GM19463 (cell line): Measurements from ENCODE around the gene MTCL1.

Source experiments
- ATAC-seq: cut with Tn5 transposase; IDR thresholded peaks from one replicate; pipeline ENCODE4 v1.9.1; 2021; ENCODE audit warnings: mild to moderate bottlenecking, moderate library complexity; ENCODE audit not compliant: unreplicated experiment

MTCL1 gene

DNA sequence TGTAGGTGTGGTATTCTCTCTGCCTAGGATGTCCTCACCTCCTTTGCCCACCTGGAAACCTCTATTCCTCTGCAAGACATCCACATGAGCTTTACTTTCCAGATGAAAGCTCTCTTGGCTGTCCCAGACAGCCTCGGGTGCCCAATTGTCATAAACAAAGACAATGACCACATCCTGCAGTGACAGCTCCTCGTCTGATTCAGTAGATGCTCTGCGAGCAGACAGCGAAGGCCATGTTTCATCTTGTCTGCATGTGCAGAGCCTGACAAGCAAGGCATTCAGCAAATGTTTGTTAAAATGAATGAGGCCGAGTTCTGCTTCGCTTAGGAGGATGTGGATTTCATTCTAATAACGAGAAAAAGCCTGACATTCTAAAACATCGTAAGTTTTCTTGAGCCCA, 150.9 kb downstream of the MTCL1 start:
- no peak for ATAC-seq

DNA sequence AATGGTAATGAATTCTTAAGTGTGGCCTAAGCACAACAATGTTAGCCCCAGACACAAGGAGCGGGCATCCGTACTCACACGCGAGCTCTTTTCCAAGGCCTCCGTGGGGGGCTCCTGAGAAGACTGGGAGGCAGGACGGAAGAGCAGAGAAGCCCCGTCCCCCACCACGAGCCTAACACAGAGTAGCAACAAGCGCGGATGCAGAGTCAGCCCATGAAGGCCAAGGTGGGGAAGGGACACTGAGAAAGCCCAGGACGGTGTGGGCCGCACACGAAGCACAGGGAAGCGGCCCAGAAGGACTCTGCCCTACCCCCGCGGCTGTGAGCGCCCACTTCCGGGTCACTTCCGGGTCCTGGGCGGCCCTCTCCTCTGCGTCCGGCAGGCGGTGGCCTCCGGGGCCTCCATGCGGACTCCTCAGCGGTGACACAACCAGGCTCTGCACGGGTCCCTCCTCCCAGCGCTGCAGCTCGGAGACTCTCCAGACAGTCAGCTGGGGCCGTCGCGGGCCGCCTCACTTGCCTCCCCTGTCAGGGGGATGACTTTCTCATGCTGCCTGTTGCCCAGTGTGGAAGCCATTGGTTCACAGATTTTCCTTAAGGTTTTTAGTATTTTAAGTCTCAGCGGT, 151.5 kb downstream of the MTCL1 start:
- no peak for ATAC-seq

DNA sequence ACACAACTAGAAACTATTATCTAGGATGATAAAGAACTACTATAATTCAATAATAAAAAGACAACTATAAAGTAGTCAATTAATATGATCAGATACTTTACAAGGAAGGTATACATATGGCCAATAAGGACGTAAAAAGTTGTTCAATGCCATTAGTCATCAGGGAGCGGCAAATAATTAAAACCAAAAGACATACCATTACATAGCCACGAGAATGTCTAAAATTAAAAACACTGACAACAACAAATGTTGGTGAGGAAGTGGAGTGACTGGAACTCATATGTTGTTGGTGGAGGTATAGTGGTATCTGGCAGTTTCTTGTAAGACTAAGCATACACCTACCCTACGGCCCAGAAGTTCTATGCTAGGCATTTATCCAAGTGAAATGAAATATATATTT, 152.4 kb downstream of the MTCL1 start:
- ATAC-seq: no peak

DNA sequence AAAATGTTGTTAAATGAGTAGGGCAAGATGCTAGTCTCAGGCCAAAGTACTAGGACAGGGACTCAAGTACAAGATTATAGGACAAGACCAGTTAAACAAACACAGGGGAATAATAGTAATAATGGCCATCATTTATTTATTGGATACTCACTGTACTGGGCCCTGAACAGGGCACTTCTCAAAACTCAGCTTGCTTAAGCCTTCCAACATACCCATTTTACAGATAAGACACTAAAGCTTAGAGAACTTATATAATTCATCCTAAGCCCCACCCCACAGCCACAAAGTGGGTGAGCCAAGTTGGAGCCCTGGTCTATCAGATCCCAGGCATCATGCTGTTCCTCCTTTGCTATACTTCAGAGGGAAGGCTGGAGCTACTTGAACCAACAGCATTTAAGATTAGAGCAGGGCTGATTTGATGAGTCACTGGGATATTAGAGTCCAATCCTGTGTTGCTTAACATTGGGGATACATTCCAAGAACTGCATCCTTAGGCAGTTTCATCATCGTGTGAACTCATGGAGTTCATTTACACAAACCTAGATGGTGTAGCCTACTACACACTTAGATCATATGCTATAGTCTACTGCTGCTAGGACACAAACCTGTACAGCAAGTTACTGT, 153.6 kb downstream of the MTCL1 start:
- ATAC-seq: no peak

DNA sequence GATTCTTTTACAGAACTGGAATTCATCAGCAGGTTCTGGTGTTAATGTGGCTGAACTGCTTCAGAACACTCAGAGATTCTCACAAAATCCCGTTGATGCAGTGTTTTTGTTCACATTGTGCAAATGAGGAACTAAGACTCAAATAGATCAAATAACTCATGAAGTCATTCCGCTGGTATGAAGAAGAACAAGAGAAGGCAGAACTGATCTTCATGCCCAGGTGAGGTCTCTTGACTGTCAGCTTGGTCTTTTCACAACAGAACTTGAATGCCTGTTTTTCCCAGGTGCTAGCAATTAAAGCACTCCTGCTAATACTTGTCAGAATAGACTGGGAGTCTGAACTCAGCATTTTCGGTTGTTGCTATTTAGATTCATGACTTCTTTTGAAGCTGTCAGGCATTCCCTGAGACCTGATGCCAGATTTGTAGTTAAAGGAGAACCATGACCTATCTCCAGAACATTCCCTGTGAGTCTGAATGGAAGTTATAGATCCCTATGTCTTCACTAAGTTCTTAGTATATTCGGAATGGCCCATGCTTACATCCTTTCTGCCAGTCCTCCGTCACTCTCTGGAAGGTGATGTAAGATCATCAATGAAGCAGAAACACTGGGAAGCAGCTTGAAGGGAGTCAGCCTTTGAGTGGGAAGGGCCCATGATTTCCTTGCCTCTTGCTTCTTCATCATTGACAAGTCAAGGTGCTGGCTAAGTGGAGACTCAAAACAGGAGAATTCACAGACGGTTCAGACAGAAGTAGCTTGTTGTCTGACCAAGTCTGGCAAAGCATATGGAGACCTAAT, 155.7 kb downstream of the MTCL1 start:
- ATAC-seq: no peak

DNA sequence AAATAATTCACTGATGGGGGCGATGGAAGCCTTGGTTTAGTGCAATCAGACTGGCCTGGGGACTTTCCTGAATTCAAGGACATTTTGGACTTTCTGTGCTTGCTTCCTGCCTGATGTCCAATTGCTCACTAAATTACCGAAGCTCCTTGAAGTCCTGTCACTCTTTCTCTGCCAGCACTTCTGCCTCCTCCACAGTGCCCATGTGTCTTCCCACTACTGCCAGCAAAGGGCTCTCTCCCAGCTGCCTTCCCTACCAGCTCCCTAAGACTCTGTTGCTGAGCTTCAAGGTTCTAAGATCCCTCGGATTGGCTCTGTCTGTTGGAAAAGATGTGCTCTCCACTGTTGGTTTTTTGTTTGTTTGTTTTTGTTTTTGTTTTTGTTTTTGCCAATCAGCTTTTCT, 158.1 kb downstream of the MTCL1 start:
- no peak for ATAC-seq

DNA sequence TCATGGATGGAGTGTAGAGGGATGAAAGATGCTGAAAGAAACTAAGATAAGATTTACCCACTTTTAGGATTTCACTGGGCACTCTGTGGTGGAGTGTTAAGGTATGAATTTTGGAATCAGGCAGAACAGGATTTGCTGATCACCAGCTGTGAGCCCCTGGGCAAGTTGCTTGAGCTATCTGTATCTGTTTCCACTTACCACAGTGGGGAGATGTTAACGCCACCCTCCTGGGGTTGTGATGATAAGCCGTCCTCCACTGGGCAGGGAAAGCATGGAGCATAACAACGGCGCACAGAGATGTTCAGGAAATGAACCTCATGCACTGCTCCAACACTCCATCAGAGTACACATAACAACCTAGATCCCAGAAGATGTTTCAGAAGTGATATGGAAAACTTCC, 160.6 kb downstream of the MTCL1 start:
- no peak for ATAC-seq

DNA sequence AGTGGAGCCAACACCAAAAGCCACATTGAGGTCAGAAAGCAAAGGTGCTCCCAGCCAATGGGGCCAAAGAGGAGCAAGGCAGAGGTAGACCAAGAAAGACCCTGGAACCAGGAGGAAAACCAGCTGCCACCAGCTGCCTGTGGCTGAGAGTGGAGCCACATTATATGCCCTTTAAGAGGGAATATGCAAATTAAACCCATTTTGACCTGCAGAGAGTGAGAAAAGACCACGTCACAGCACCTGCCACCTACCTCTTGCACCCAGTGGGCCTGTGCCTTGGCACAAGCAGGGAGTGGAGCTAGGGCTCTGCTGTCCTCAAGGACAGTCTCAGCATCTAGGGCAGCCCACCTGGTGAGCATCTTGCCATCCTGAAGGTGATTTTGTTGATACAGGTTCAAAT, 161.3 kb downstream of the MTCL1 start:
- ATAC-seq: no peak

DNA sequence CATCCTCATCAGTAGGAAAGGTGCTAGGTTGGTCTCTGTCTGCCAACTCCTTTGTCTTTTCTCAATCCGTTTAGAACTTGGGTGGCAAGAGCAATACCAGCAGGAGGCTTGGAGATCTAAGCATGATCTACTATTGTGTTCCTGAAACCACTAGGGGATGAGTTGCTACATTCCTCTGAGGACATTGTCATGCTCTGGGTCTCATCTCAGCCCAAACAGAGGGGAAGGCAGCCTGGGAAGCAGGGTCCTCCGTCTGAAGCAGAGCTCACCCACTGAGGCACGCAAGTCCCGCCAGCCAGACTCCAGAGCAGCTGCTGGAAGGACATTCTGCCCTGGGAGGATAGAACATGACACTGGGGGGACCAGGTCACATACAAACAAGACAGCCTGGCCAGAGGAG, 162.9 kb downstream of the MTCL1 start:
- ATAC-seq: no peak

DNA sequence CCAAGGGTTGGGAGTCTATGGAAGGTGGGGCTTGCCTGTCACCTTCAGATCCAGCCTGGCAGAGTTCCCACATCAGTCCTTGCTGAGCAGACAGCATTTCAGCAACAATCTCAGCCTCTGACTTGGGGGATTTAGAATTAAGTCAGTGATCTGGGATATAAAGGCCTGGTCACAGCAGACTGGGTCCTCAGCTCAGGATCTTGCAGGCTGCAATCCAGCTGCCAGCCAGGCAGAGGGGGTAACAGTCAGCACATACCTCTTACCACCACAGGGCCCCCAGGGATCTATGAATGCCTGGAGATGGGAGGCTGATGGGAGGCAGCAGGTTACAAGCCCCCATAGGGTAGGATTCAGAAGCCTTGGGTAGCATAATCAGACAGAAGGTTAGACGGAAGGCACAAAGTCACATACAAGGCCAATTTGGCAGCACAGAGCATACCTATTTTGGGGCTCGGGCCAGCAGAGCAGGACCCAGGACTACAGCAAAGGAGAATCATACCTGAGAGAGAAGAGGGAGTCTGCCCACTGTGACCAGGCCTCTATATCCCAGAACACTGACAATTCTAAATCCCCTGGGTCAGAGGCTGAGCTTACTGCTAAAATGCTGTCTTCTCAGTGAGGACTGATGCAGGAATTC, 163.5 kb downstream of the MTCL1 start:
- no peak for ATAC-seq

DNA sequence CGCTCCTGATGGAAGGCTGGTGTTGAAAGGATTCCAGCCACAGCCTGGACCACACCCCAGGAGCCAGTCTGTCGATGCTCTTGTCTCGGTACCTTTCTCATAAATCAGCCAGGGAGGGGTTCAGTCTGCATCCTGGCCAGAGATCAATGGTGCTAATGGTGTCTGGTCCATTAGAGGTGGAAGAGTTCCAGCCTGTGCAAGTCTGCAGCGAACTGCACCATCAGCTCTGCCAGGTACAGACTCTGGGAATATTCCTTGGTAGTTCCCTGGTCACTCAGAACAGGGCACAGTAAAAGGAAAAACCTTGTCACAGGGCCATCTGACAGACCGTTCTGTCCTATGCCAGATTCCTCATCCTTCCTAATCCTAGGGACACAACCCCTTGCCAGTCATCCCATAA, 164.3 kb downstream of the MTCL1 start:
- no peak for ATAC-seq

DNA sequence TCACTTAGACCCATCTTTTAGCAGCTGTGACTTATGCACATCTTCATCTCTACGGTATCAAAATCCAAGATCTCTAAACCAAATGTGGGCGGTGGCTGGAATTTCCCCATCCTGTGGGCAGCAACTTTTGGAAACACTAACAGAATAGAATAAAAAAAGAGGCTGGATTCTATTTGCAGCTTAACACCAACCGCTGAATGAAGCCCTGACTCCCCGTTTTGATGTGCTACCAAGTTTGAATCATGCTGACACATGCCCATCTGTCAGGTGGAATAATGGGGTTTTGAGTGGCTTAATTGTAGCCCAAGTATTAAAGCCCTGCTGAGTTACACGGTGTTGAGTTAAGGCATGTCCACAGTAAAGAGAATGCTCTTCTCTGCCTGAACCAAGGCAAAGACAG, 165.2 kb downstream of the MTCL1 start:
- ATAC-seq: no peak

DNA sequence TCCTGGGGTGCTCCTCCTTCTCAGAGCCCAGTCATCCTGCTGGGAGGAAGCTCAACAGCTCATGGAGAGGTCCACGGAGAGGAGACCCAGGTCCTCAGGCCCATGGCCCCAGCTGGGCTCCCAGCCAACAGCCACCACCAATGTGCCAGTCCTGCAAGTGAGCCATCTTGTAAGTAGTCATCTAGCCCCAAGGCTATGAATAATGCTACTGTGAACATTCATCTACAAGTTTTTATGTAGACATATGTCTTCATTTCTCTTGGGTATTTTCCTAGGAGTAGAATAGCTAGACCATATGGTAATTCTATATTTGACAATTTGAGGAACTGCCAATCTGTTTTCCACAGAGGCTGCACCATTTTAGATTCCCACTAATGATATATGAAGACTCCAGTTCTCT, 166.1 kb downstream of the MTCL1 start:
- no peak for ATAC-seq

DNA sequence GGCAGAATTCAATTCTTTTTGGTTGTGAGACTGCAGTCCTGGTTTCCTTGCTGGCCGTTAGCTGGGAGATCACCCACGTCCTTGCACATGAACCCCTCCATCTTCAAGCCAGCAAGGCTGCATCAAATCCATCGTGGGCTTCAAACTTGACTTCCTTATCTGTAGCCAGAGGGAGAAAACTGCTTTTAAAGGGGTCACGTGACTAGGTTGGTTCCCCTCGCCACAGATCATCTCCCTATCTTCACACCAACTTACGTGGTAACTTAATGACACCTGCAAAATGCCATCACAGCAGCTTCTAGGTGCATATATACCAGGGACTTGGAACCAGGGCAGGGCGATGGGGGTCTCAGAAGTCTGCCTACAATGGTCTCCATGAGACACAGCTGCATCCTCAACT, 169.5 kb downstream of the MTCL1 start:
- no peak for ATAC-seq

DNA sequence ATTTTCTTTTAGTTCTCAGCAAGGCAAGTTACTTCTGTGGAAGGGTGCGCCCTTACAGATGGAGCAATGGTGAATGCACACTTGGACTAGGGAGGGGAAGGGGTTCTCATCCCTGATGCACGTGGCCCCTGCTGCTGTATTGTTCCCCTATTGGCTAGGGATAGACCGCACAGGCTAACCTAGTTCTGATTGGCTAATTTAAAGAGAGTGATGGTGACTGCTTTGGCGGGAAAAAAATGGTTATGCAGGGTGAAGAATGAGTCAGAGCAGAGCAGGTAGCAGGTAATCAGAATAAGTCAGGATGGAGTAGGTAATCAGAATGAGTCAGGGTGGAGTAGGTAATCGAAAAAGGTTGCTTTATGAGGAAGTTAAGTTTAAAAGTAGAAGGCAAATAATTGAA, 171.5 kb downstream of the MTCL1 start:
- ATAC-seq: no peak

DNA sequence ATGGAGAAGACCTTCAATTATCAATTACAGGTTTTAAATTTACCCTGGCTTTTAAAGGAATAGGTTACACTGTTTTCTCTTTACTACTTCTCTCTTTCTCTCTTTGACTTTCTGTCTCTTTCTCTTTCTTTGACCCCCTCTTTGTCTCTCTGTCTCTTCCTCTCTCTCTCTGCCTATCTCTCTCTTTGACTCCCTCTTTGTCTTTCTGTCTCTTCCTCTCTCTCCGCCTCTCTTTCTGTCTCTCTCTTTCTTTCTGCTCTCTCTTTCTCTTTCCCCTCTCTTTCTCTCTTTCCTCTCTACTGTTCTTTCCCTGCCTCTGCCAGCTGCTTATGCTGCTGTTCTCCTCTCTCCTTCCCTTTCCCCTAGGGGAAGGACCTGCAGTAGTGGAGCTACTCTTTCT, 175.7 kb downstream of the MTCL1 start:
- no peak for ATAC-seq
